Caki2 (cell line): ENCODE results near the gene JAKMIP2. TPM values are rescaled to one million over a fixed set of nuclear protein-coding genes. Genes with fewer than 3 reads are reported as not detected.
A peak's percentile ranks its signal among the peaks of the same experiment; 100 is the strongest.
"Not testable (repeated sequence)": the region's sequence is repeated elsewhere in the genome, so short reads cannot be mapped to it uniquely, and the experiment has no call there.

Source experiments
- DNase-seq: peaks from one replicate; pipeline ENCODE4 v3.0.0-alpha.2; 2015; ENCODE audit warnings: low read depth
- in situ Hi-C: cut with HindIII; loops from 2 replicates; pipeline ENCODE4 v1.10.0; 2016; ENCODE audit warnings: low sequenced_read_pairs, low pct_unique_long_range_greater_than_20kb, mixed read lengths
- total RNA-seq: library from RNA; depleted of rRNA; stranded (reverse); fragments of >200 nt; shearing (Covaris generic); gene quantifications from 2 replicates; pipeline ENCODE4 v1.2.3, GENCODE V29; 2014; ENCODE audit warnings: low replicate concordance

JAKMIP2 gene
- total RNA-seq, 1 experiment from 2014 or later = 0.20 TPM

DNA sequence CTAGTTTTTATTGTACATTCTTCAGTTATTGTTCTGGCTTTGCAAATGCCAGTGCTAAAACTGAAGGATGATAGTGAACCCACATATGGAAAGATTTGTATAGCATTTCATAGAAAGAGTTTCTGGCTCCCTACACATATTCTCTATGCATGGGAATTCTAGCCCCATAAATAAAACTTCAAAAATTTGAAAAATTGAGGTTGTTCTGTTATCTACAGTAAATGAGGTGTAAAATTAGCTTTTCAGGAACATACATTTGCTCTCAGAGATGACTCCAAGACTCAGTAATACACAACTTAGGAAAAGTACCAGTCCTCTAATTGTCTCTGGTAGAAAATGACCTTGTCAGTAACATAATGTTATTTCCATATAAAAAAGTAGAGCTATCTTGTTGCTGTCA is 192.4 kb downstream of the JAKMIP2 start:
- in situ Hi-C loops = no loop called here
- DNase-seq = no peak

DNA sequence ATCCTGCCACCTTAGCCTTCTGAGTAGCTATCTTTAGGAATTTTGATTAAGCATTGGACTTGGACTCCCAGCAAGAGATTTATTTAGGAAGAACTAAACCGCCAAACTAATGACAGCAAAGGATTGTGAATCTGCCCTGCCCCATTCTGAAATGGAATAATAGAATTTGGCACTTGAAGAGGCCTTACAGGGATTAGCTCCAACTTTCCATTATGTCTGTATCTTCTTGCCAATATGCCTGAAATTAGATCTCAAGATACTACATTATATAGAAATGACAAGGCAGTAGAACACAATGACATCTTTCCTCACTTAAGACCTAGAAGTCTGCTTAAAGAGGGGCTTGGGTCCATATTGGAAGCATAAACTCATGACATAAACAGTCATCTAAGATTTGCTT is 195.7 kb downstream of the JAKMIP2 start:
- in situ Hi-C loops = no loop called here

DNA sequence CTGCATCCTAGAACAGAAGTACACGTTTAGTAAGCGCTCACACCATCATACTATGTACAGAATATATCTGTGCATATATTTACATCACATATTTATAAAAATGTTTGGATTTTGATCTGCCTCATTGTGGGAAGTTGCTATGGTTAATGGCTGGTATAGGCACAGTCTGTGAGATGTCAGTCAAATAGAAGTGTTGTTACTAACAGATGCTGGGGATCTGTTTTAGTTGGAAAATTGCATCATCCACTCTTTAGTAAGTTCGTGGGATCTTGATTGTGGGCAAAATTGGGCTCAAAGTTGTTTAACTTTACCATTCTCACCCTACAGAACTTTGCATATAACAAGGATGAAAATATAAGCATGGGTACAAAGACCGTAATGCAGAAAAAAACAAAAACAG is 196.3 kb downstream of the JAKMIP2 start:
- no peak for DNase-seq
- in situ Hi-C loops = no loop called here

More for the DNA sequence above, 195.7 kb downstream of the JAKMIP2 start:
- DNase-seq = no peak

DNA sequence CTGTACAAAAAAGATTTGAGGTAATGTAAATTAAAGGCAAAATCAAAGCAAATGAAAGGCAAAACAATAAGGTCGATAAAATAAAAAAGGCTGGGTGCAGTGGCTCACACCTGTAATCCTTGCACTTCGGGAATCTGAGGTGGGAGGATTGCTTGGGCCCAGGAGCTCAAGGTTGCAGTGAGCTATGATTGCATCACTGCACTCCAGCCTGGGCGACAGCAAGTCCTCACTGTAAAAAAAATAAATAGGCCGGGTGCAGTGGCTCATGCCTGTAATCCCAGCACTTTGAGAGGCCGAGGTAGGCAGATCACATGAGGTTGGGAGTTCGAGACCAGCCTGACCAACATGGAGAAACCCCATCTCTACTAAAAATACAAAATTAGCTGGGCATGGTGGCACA is 200.3 kb downstream of the JAKMIP2 start:
- in situ Hi-C loops, DNase-seq: not testable (repeated sequence)

DNA sequence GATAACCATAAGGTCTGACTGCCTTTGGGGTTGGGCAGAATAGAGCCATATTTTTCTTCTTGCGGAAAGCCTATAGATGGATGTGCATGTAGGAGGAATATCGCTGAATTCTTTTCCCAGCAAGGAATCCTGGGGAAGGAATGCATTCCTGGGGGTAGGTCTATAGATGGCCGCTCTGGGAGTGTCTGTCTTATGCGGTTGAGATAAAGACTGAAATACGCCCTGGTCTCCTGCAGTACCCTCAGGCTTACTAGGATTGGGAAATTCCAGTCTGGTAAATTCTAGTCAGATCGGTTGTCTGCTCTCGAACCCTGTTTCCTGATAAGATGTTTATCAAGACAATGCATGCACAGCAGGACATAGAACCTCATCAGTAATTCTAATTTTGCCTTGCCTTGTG is 202.1 kb downstream of the JAKMIP2 start:
- DNase-seq, in situ Hi-C loops: not testable (repeated sequence)

DNA sequence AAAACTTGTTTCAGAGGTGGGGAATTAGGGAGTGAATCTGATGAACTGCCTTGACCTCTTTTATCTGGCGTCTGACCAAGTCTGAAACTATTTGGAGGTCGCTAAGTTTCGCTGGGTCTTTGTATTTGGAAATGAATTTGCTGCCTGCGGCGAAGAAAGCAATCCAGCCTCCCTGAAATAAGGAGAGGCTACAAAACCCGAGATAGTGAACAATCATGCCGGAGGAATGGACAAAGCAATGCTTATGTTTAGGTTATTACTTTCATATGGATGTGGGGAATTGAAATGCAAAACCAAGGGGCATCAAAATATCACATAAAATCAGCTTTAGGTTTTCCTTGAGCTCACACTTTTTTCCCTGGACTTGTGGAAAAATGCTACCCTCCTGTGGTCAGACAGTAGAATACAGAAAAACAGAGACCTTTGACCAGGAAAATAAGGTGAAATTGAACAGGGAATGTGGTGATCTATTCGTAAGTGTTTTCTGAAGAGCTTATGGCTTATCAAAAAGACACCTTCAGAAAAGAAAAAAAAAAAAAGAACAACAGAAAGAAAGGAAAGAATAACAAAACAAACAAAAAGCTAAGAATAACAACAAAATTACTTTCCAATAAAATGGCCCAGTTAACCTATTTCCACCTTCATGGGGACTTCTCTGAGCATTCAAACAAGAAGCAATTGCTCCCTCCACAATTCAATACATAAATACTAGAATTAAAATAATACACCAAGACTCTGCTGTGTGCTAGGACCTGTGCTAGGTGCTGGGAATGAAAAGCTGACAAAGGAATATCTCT is 204.1 kb downstream of the JAKMIP2 start:
- DNase-seq = peak; percentile 41
- in situ Hi-C loops = no loop called here

DNA sequence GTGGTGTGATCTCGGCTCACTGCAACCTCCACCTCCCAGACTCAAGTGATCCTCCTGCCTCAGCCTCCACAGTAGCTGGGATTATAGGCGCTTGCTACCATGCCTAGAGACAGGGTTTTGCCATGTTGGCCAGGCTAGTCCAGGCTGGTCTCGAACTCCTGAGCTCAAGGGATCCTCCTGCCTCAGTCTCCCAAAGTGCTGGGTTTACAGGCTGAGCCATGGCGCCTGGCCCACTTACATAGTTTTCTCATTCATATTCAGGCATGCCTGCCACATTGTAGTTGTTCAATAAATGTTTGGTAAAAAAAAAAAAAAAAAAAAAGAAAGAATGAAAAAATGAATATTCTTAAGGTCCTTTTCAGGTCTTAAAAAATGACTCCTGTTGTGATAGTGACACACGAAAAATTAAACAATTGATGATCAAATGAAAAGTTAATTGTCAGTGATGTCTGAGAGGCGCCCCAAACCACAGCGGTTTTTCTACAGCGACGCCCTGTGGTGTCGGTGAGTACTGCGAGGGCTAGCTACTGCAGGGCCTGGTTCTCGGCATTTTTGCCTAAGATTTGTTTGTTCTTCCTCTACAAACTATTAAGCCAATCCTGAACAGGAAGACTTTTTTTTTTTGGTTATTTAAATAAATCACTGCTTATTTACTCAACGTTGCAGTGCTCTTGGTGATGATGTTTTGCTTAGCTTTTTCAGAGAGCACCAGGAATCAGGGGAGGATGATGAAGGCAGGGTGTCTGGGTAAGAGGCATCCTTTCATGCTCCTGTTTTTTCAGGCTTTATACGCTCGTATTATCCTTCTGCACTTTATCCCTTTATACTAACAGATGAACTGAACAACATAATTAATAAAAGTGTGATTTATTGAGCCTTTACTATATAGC is 205.6 kb downstream of the JAKMIP2 start:
- DNase-seq = peak; percentile 44
- in situ Hi-C loops = no loop called here

DNA sequence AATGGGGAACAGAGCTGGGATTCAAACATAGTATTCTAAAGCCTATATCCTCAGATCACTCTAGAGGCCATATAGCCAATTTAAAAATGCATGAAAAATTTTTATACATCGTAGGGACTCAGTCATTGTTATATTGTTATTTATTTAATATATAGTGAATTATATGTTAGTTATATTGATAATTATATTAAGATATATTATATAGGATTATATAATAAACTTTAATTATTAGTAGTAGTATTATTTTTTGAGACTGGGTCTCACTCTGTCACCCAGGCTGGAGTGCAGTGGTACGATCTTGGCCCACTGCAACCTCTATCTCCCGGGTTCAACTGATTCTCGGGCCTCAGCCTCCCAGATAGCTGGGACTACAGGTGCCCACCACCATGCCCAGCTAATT is 206.9 kb downstream of the JAKMIP2 start:
- in situ Hi-C loops = no loop called here
- DNase-seq = no peak

DNA sequence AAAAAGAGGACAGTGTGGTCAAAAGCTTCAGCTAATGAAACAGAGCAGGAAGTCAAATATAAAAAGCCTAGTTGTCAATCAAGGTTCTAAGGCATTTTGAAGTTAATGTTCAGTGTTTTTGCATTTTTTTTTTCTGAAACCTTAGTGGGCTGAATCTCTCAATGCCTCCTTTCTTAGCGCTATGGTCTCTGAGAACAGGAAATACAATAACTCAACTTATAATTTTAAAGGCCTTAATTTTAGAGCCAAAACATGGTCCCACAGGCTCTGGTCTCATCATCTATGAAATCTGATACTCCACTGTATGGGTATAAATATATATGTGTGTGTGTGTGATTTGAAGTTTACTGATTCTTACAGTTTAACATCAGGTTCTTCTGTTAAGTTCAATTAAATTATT is 209.3 kb downstream of the JAKMIP2 start:
- in situ Hi-C loops = no loop called here
- DNase-seq = no peak

DNA sequence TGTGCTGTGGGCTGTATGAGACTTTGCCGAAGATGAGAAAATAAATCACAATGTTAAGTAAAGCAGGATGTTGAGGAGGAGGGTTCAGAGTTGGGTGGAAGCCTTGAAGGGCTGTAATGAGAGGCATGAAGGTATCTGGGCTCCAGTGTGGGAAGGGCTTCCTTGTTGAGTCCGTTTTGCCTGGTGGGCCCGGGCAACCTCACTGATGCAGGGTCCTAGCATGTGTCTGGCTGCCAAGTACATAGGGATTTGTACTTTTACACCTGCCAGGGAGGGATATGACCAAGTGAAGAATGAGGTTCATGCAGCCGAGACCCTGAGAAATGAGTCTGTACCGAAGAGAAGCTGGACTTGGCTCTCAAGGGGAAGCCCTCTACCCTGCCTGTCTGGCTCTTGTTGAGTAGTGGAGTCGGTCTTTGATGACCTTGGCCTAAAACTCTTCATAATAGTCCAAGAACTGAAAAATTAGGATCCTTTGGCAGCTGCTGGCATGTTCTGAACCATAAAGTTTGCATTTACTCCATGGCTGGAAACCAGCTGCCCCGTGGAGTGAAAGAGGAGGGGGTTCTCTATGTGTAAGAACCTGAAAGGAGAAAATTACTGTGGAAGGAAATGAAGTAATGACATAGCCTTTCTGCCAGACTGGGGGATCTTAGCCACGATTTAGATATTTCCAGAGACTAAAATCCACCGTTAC is 213.7 kb downstream of the JAKMIP2 start:
- in situ Hi-C loops = no loop called here
- no peak for DNase-seq

DNA sequence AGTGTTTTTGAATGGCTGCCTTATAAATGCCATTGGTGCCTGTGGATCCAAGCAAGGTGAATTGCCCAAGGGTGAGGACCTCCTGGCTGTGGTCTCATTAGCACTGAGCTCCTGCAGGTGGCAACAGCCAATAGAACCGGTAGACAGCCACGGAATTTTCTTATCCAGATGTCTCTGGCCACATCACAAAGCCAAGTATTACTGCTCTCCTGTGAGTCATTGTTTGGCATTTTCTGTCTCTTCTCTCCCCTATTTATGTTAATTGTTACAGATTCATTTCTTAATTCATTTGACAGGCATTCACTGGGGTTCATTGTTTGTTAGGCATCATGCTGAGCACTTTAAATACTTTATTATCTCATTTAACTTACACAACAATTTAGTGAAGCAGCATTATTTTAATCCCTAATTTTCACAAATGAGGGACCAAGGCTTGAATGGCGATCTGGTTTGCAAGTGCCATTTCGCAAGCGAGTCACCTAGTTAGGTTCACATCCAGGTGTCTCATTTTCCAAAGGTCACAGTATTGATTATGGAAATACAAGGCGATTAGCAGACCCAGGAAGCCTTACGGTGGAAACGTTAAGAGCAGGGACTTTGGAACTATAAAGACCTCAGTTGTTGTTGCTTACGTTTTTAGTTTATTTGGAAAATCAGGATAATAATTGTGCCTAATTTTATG is 214.5 kb downstream of the JAKMIP2 start:
- DNase-seq = no peak
- in situ Hi-C loops = no loop called here

DNA sequence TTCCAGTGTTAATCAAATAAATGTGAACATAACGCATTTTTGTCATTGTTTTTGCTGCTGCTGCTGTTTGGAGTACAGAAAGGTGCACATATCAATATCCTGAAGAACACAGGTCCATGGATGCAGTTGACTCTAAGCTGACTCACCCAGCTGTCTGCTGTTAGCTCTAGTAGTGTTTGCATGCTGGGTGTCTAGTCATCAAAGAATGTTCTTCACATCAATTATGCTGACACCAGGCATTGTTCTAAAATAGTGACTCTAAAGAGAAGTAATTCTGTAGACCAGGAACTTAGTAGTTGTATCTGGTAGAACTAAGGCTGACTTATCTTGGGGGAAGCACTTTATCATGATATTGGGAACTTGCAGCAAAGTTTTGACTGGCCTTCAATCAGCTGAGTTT is 217.0 kb downstream of the JAKMIP2 start:
- in situ Hi-C loops = no loop called here
- DNase-seq = peak; percentile 42

DNA sequence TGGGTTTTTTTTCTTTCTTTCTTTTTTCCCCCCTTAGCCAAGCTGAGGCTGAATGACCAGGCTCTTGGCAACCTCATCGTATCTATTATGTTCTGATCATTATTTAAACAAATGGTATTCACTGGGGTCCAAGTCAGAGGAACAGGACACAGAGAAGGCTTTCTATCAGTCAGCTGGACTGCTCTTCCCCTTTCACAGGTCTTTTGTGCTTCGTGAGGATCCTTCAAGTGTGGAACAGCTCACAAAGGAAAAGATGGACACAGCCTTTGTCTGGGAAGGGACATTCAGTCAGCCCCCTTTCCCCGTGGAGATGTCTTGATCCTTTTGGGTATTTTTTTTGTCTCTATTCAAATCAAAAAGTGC is 218.4 kb downstream of the JAKMIP2 start:
- no peak for DNase-seq
- in situ Hi-C loops = no loop called here

DNA sequence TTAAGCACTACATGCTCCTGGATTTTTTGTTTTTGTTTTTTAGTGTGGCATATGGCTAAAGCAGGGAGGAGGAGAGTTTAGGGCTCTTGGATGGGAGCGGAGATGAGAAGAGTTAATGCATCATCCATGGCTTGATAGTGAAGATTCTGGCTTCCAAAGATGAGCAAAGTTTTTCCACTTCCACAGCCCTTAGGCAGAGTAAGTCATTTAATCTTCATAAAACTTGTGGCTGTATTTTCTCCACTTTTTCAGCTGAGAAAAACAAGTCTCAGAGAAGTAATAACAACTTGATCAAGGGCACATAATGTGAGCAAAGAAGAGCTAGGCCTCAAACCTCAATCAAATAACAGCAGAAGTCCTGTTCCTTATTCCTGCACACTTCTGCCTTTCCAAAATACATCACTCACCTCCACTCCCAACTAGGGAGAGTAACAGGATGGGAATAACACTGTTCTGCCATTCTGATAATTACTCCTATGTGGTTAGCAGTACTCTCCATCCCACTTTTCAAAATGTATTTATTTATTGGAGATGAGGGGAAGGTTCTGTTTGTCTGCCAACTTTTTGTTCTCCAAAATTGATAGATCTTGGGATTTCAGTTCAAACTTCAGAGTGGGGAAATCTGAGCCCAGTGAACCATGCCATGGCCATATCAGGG is 218.9 kb downstream of the JAKMIP2 start:
- in situ Hi-C loops = no loop called here
- DNase-seq = no peak

DNA sequence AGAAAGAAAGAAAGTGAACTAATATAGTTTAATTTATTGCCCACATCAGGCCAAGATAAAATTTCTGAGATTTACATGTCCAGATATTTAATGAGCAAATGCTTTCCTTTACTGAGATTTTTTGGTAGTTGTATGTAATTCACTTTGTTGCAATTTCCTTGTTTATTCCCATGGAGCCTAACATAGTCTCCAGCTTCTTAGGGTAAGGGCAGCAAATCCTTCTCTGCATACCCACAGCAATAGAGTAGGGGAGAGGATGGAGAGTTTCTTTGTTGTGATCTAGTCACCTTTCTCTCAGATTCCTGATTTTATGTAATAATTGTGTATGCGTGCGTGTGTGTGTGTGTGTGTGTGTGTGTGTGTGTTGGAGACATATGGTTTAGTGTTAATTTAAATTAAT is 221.1 kb downstream of the JAKMIP2 start:
- DNase-seq = no peak
- in situ Hi-C loops = no loop called here

DNA sequence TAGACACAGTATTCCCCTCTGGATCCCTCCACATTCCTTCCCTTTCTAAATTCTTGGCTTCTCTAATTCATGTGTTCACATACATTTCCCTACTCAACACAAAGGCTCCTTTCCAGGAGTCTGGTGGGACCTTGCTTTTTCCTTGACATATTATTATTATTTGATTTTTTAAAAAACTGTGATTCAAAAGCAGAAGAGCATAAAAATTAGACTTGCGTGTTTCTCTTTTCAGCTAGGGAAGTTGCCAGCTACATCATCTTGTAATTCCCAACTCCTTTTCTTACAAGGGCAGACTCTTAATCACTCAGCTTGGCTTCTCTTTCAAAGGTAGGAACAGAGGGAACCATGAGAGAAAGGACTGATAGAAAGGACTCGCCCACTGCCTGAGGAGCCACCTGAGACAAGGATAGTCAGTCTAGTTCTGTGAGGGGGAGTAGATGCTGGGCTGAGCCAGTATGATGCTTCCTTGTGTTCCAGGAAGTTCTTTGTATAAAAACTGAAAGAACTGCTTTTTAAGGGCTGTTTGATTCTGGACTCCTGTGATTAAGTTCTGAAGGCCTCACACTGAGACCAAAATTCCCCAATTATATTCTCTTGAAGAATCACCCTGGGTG is 221.7 kb downstream of the JAKMIP2 start:
- in situ Hi-C loops = no loop called here
- DNase-seq = no peak

DNA sequence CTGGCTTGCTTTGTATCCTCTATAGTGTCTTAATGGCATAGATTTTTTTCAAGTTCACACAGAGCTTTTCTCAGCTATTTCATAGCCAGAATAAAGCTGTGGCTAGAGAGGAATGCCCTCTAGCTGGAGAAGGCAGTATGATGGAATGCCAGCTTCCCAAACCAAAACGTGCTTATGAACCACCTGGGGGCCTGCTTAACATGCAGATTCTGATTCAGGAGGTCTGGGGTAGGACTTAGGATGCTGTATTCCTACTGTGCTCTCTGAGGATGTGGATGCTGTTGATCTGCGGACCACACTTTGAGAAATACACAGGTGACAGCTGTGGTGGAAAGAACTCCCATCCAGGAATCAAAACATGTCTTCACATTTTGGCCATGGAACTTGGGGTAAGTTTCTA is 222.8 kb downstream of the JAKMIP2 start:
- in situ Hi-C loops = no loop called here
- no peak for DNase-seq

DNA sequence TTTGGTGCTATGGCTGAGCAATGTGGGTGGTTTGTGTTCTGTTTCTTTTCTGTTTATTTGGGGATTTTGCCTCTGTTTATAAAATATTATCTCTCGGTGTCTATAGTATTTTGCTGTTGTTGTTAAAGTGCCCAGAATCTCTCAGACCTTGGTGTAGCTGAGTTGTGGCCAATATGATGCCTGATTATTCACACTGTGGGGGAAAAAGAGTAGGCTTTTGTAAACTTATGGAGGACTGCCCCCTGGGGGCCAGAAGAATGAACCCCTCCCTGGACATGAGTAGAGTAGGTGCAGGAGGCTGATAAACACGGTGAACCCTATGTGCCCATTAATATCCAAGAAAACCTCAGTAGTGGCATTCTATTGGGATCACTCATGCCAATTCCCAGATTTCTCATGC is 223.7 kb downstream of the JAKMIP2 start:
- DNase-seq = peak; percentile 59

More for the DNA sequence above, 223.7 kb downstream of the JAKMIP2 start:
- in situ Hi-C loops = no loop called here
